ENCODE results near the gene GADD45G.

DNA sequence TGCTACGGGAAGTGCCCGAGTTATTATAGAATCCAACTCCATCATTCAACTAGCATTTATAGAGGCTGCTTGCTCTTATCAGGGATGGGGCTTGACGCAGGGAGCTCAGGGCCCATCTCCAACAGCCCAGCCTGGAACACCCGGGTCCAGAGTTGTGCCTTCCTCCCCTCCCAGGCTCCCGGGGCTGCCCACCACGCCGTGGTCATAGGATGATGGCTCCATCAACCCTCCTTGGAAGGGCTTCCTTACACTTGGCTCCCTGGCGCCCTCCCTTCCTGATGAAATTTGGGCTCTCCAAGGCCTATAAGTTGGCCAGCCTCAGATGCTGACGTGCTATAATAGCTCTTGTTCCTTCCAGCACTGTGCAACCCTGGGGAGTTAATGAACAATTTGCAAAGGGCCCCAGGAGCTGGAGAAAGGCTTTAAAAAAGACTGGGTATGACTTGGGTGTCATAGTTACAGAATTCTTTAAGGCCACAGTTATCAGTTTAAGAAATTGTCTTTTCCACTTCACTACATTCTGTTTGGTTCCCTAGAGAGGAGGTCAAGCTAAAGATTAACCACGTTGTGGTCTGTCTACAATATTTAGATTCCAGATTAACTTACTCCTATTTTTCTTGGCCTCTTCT, 42.5 kb upstream of the GADD45G start:
- no peak for TF ChIP-seq CTCF (IDR thresholded peaks at IDR 0.05)
- TF ChIP-seq RFX5 (IDR thresholded peaks at IDR 0.05), result no peak
- TF ChIP-seq MAFK (IDR thresholded peaks at IDR 0.05; ENCODE audit: partially characterized antibody), result no peak
- no peak for TF ChIP-seq POLR2AphosphoS2 (conservative IDR thresholded peaks at IDR 0.05; ENCODE audit: low read length)
- TF ChIP-seq JUNB (IDR thresholded peaks at IDR 0.05), result no peak
- TF ChIP-seq, protein P1, sequence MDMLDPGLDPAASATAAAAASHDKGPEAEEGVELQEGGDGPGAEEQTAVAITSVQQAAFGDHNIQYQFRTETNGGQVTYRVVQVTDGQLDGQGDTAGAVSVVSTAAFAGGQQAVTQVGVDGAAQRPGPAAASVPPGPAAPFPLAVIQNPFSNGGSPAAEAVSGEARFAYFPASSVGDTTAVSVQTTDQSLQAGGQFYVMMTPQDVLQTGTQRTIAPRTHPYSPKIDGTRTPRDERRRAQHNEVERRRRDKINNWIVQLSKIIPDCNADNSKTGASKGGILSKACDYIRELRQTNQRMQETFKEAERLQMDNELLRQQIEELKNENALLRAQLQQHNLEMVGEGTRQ (IDR thresholded peaks at IDR 0.05), result no peak
- no peak for TF ChIP-seq RAD21 (conservative IDR thresholded peaks at IDR 0.05 in 1 of 2, IDR thresholded peaks at IDR 0.05 in 1 of 2)
- TF ChIP-seq NFE2L2 (conservative IDR thresholded peaks at IDR 0.05; ENCODE audit: low read length), result no peak
- TF ChIP-seq ZFP36 (IDR thresholded peaks at IDR 0.05; ENCODE audit: borderline replicate concordance, partially characterized antibody), result no peak
- TF ChIP-seq, protein P2, sequence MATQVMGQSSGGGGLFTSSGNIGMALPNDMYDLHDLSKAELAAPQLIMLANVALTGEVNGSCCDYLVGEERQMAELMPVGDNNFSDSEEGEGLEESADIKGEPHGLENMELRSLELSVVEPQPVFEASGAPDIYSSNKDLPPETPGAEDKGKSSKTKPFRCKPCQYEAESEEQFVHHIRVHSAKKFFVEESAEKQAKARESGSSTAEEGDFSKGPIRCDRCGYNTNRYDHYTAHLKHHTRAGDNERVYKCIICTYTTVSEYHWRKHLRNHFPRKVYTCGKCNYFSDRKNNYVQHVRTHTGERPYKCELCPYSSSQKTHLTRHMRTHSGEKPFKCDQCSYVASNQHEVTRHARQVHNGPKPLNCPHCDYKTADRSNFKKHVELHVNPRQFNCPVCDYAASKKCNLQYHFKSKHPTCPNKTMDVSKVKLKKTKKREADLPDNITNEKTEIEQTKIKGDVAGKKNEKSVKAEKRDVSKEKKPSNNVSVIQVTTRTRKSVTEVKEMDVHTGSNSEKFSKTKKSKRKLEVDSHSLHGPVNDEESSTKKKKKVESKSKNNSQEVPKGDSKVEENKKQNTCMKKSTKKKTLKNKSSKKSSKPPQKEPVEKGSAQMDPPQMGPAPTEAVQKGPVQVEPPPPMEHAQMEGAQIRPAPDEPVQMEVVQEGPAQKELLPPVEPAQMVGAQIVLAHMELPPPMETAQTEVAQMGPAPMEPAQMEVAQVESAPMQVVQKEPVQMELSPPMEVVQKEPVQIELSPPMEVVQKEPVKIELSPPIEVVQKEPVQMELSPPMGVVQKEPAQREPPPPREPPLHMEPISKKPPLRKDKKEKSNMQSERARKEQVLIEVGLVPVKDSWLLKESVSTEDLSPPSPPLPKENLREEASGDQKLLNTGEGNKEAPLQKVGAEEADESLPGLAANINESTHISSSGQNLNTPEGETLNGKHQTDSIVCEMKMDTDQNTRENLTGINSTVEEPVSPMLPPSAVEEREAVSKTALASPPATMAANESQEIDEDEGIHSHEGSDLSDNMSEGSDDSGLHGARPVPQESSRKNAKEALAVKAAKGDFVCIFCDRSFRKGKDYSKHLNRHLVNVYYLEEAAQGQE (IDR thresholded peaks at IDR 0.05), result no peak

Data from A549 (cell line).